PC-9 (cell line): Measurements from ENCODE around the gene ASB6.

ENCODE experiments used
- EZH2 ChIP-seq: fragments of 200-600 bp; sonication (generic); IDR thresholded peaks from 2 replicates; pipeline ENCODE4 v1.8.0; 2017; ENCODE audit warnings: antibody characterized with exemption, low read depth
- TF ChIP-seq, protein P1 (sequence below): fragments of 200-600 bp; sonication (generic); conservative IDR thresholded peaks from 2 replicates; pipeline ENCODE4 v1.6.1; 2017; ENCODE audit warnings: mixed run types, antibody characterized with exemption, mild to moderate bottlenecking, moderate library complexity

DNA sequence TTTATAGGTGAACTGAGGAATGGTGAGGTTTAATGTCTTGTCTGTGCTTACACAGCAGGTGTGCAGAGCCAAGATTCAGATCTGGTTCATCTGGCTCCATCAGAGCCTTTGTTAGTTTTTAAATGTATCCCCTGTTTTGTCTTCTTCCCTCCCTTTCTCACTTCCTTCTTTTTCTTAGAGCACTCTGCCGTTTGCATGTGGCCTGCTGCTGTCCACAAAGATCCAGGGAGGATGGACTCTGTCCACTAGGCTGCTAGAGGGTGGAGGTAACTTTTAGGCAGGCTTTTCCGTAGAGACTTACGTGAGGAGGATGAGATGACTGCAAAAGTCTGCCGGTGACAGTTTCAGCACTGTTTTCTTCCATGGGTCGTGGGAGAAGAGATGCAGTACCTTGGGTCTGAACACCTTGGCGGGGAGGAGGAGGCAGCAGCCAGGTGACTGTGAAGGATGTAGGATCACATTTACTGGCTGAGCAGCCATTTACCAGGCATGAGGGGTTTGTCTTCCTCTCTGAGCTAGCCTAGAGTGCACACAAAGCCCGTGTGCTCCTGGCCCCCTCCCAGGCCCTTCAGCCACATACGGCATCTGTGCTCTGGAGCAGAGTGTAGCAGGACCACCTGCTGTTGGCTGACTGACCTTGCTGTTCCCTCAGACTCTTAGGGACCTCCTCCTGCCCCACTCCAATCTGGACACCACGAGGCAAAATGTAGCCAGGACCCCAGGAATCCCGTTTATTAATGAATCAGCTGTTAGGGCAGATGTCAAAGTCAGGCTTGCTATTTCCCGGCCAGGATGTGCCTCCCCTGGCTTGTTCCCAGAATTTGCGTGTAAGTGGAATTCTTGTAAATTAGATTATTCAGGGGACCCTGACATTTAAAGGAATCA, 14.2 kb downstream of the ASB6 start:
- TF ChIP-seq, protein P1, sequence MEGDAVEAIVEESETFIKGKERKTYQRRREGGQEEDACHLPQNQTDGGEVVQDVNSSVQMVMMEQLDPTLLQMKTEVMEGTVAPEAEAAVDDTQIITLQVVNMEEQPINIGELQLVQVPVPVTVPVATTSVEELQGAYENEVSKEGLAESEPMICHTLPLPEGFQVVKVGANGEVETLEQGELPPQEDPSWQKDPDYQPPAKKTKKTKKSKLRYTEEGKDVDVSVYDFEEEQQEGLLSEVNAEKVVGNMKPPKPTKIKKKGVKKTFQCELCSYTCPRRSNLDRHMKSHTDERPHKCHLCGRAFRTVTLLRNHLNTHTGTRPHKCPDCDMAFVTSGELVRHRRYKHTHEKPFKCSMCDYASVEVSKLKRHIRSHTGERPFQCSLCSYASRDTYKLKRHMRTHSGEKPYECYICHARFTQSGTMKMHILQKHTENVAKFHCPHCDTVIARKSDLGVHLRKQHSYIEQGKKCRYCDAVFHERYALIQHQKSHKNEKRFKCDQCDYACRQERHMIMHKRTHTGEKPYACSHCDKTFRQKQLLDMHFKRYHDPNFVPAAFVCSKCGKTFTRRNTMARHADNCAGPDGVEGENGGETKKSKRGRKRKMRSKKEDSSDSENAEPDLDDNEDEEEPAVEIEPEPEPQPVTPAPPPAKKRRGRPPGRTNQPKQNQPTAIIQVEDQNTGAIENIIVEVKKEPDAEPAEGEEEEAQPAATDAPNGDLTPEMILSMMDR, result no peak
- TF ChIP-seq EZH2, result no peak
